ENCODE measurements around the gene GGA1. TPM values are rescaled to one million over a fixed set of nuclear protein-coding genes. Genes with fewer than 3 reads are reported as not detected.

GGA1 gene
- total and polyA plus RNA-seq, 9 of the 15 experiments (the other 6 are each of a cell fraction or from before 2014, with no cell fraction given): 1.5 to 69.5 (median 31.6) TPM

DNA sequence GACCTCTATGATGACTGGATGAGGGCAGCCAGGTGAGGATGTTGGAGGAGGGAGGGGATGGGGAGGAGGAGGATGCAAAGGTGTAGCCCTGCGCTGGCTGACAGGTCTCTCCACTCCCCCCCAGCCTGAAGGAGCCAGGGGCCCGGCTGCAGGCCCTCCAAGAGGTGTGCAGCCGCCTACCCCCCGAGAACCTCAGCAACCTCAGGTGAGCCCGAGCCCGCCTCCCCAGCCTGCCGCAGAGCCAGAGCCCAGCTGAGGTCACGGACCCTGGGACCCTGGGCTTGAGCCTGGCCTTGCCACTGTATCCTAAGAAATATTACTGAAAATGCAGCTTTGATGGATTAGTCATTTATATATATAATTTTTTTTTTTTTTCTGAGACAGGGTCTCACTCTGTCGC lies 38.7 kb downstream of the GGA1 start:
- Histone ChIP-seq H3K4me2 (ENCODE audit: insufficient read depth, low read length) (no peak overlapping the region), H2AFZ (ENCODE audit: low read depth, low read length) (no peak overlapping the region), H3K4me1 (replicated peaks in 1 of 2; ENCODE audit: control insufficient read depth in 2 of 2, insufficient read depth in 2 of 2, low read length in 2 of 2) (peaks cover 0 to 18% of the 10 kb centered on the region in 2 experiments; a peak in 2 of 5 replicates), H3K9ac (ENCODE audit: insufficient read depth in 1 of 2, low read depth in 2 of 2, low read length in 2 of 2) (no peak overlapping the region), H3K27ac (ENCODE audit: extremely low read depth, low read depth, low read length) (no peak overlapping the region), H3K36me3 (ENCODE audit: control insufficient read depth, insufficient read depth, low read length) (peaks cover 63% of the 10 kb centered on the region; the same call in 2 of the 3 replicates), H3K27me3 (ENCODE audit: control insufficient read depth in 2 of 2, insufficient read depth in 2 of 2, low read length in 2 of 2) (no peaks in the 10 kb centered on the region), H3K79me2 (ENCODE audit: control insufficient read depth, insufficient read depth, low read length) (no peaks in the 10 kb centered on the region; the same call in 2 of the 3 replicates), H3K9me3 (replicated peaks; ENCODE audit: control insufficient read depth, insufficient read depth, low read depth, low read length) (no peaks in the 10 kb centered on the region), H4K20me1 (replicated peaks; ENCODE audit: control insufficient read depth, insufficient read depth, low read length) (no peaks in the 10 kb centered on the region), H3K9me1 (ENCODE audit: control insufficient read depth, insufficient read depth, low read length) (no peaks in the 10 kb centered on the region), H3K4me3 (no peak overlapping the region)
- CTCF ChIA-PET (ENCODE audit: low intra/inter-chr PET ratio): no interaction called here
- BruUV-seq (replicated peaks): no TSS peak
- WGBS (ENCODE audit: insufficient coverage, low coverage, missing lambda C conversion rate): no CpG with 5 or more reads among the region's 9 CpGs
- no peak for DNase-seq (ENCODE audit: extremely low read depth in 1 of 4, low spot score in 3 of 4)
- FAIRE-seq: no peak
- in situ Hi-C loops (cut with MboI) (no loop called here), intact Hi-C loops (cut with micrococcal nuclease) (no loop called here)
- no peak for ATAC-seq
- no peak for TF ChIP-seq KLF13 (tag; IDR thresholded peaks at IDR 0.05; ENCODE audit: borderline replicate concordance, low read depth)
- TF ChIP-seq CEBPZ (IDR thresholded peaks at IDR 0.05; ENCODE audit: borderline replicate concordance, low read depth, low read length): no peak
- no peak for TF ChIP-seq DMBX1 (CRISPR knock-in tag; IDR thresholded peaks at IDR 0.05; ENCODE audit: borderline replicate concordance)
- TF ChIP-seq ZNF133 (CRISPR knock-in tag; IDR thresholded peaks at IDR 0.05): no peak
- TF ChIP-seq SMAD1 (IDR thresholded peaks at IDR 0.05; ENCODE audit: low read depth, low read length, partially characterized antibody): no peak
- TF ChIP-seq, protein P1, sequence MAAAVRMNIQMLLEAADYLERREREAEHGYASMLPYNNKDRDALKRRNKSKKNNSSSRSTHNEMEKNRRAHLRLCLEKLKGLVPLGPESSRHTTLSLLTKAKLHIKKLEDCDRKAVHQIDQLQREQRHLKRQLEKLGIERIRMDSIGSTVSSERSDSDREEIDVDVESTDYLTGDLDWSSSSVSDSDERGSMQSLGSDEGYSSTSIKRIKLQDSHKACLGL (CRISPR knock-in tag; IDR thresholded peaks at IDR 0.05; ENCODE audit: borderline replicate concordance, poor library complexity, severe bottlenecking): no peak
- no peak for TF ChIP-seq YY1 (IDR thresholded peaks at IDR 0.05; ENCODE audit: borderline replicate concordance in 1 of 3, control insufficient read depth in 1 of 3, extremely low read depth in 1 of 3, insufficient read depth in 3 of 3, insufficient read length in 1 of 3, insufficient replicate concordance in 2 of 3, low read depth in 1 of 3, low read length in 2 of 3)
- no peak for TF ChIP-seq SIN3B (IDR thresholded peaks at IDR 0.05; ENCODE audit: low read depth)
- TF ChIP-seq ZNF586 (CRISPR knock-in tag; conservative IDR thresholded peaks at IDR 0.05): no peak
- TF ChIP-seq HCFC1 (IDR thresholded peaks at IDR 0.05; ENCODE audit: low read depth, low read length): no peak
- TF ChIP-seq NFXL1 (CRISPR knock-in tag; IDR thresholded peaks at IDR 0.05): no peak
- TF ChIP-seq CSDE1 (IDR thresholded peaks at IDR 0.05): no peak
- TF ChIP-seq NBN (IDR thresholded peaks at IDR 0.05; ENCODE audit: low read depth): no peak
- no peak for TF ChIP-seq GABPB2 (CRISPR knock-in tag; conservative IDR thresholded peaks at IDR 0.05)
- no peak for TF ChIP-seq EP300 (IDR thresholded peaks at IDR 0.05; ENCODE audit: low read length)
- TF ChIP-seq CBFA2T3 (IDR thresholded peaks at IDR 0.05): no peak
- TF ChIP-seq XRCC3 (IDR thresholded peaks at IDR 0.05): no peak
- TF ChIP-seq ZNF124 (CRISPR knock-in tag; IDR thresholded peaks at IDR 0.05): no peak
- TF ChIP-seq BRD4 (IDR thresholded peaks at IDR 0.05): no peak
- POLR2A ChIA-PET: no interaction called here

All from K562 (cell line).